Measurements from ENCODE around the gene TRPM4.

The TRPM4 gene

DNA sequence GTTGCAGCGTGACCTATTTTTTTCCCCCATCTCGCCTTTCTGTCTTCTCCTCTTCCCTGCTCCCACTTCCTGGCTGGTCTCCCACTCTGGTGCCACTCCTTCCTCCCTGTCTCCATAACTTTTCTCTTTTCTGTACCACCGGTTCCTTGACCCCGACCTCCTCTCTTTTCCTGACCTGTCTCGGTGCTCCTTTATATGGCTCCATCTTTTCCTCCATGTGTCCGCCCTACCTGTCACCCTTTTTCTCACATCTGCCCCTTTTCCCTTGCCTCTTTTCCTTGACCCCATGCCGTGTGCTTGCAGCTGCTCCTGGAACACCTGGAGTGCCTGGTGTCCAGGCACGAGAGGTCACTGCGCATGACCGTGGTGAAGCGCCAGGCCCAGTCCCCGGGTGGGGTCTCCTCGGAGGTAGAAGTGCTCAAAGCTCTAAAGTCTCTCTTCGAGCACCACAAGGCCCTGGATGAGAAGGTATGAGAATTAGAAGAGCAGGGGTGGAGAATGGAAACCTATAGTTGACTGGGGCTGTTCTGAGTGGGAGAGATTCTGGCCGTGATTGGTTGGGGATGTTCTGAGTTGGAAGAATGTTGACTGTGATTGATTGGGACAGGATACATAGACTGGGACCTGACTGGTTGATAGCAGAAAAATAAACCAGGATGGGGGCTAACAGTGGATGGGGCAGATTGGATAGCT, 28.9 kb upstream of the TRPM4 start:
- Histone ChIP-seq H3K4me3 (ENCODE audit: low read length) (peak overlapping the region; percentile 87), H3K9me3 (ENCODE audit: insufficient read depth, low read depth, low read length) (no peaks in the 10 kb centered on the region), H3K4me1 (ENCODE audit: insufficient read depth, low read length) (no peaks in the 10 kb centered on the region), H3K36me3 (ENCODE audit: insufficient read depth, low read depth, low read length) (no peaks in the 10 kb centered on the region), H3K27me3 (ENCODE audit: insufficient read depth, low read length) (no peaks in the 10 kb centered on the region), H3K27ac (ENCODE audit: low read length) (no peak overlapping the region), H3K9ac (ENCODE audit: low read depth, low read length) (peak overlapping the region; percentile 62; the same call in 1 of the 2 replicates)

GRCh38 chr19:49129238-49129583, 28.4 kb upstream of the TRPM4 start:
- H3K4me1 ChIP-seq (ENCODE audit: insufficient read depth, low read length): no peaks in the 10 kb centered on the region
- peaks cover under 1% of the 10 kb centered on the region; the same call in 1 of the 2 replicates for H3K36me3 ChIP-seq (ENCODE audit: insufficient read depth, low read depth, low read length)
- H3K9me3 ChIP-seq (ENCODE audit: insufficient read depth, low read depth, low read length): no peaks in the 10 kb centered on the region
- H3K9ac ChIP-seq (ENCODE audit: low read depth, low read length): no peak overlapping the region
- H3K27ac ChIP-seq (ENCODE audit: low read length): no peak overlapping the region
- H3K27me3 ChIP-seq (ENCODE audit: insufficient read depth, low read length): no peaks in the 10 kb centered on the region
- peak overlapping the region; percentile 87; the same call in 1 of the 2 replicates for H3K4me3 ChIP-seq (ENCODE audit: low read length)

DNA sequence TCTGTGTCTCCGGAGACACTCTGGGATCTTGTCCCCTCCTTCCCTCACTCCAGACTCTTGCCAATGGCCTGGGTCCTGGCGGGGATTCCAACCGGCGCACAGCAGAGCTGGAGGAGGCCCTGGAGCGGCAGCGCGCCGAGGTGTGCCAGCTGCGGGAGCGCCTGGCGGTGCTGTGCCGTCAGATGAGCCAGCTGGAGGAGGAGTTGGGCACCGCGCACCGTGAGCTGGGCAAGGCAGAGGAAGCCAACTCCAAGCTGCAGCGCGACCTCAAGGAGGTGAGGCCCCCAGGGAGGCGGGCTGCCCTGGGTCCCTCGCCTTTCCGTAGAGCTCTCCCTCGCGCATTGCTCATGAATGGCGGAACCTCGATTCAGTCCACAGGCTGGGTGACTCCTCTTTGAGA, 27.3 kb upstream of the TRPM4 start:
- Histone ChIP-seq H3K4me1 (ENCODE audit: insufficient read depth, low read length) (no peaks in the 10 kb centered on the region), H3K9ac (ENCODE audit: low read depth, low read length) (no peak overlapping the region), H3K27ac (ENCODE audit: low read length) (no peak overlapping the region), H3K9me3 (ENCODE audit: insufficient read depth, low read depth, low read length) (no peaks in the 10 kb centered on the region), H3K4me3 (ENCODE audit: low read length) (no peak overlapping the region), H3K36me3 (ENCODE audit: insufficient read depth, low read depth, low read length) (peaks cover 5% of the 10 kb centered on the region), H3K27me3 (ENCODE audit: insufficient read depth, low read length) (no peaks in the 10 kb centered on the region)

DNA sequence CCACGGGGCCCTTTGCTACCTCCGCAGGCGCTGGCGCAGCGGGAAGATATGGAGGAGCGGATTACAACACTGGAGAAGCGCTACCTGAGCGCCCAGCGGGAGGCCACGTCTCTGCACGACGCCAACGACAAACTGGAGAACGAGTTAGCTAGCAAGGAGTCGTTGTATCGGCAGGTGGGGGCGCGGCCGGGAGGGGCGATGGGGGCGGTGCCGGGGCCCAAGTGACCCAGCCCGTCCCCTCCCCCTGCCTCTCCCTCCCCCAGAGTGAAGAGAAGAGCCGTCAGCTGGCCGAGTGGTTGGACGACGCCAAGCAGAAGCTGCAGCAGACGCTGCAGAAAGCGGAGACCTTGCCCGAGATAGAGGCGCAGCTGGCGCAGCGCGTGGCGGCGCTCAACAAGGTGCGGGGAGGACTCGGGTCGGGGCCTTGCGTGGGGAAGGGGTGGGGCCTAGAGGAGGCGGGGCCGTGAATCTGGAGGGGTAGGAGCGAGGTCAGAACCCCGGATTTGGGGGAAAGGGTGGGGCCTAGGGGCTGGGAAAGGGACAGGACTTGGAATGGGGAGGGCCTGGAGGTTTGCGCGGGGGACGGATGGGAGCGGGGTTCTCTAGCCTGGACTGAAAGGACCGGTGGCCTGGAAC, 24.5 kb upstream of the TRPM4 start:
- no peaks in the 10 kb centered on the region for H3K27me3 ChIP-seq (ENCODE audit: insufficient read depth, low read length)
- peaks cover 5% of the 10 kb centered on the region for H3K36me3 ChIP-seq (ENCODE audit: insufficient read depth, low read depth, low read length)
- H3K4me3 ChIP-seq (ENCODE audit: low read length): peak overlapping the region; percentile 43; the same call in 1 of the 2 replicates
- no peaks in the 10 kb centered on the region for H3K4me1 ChIP-seq (ENCODE audit: insufficient read depth, low read length)
- H3K9me3 ChIP-seq (ENCODE audit: insufficient read depth, low read depth, low read length): no peaks in the 10 kb centered on the region
- no peak overlapping the region for H3K27ac ChIP-seq (ENCODE audit: low read length)
- no peak overlapping the region for H3K9ac ChIP-seq (ENCODE audit: low read depth, low read length)

- no peaks in the 10 kb centered on the region for H3K9me3 ChIP-seq (ENCODE audit: insufficient read depth, low read depth, low read length)
- H3K9ac ChIP-seq (ENCODE audit: low read depth, low read length): no peak overlapping the region
- H3K27ac ChIP-seq (ENCODE audit: low read length): no peak overlapping the region
- H3K4me3 ChIP-seq (ENCODE audit: low read length): peak overlapping the region; percentile 43; the same call in 1 of the 2 replicates
- H3K27me3 ChIP-seq (ENCODE audit: insufficient read depth, low read length): no peaks in the 10 kb centered on the region
- H3K4me1 ChIP-seq (ENCODE audit: insufficient read depth, low read length): no peaks in the 10 kb centered on the region
- H3K36me3 ChIP-seq (ENCODE audit: insufficient read depth, low read depth, low read length): peaks cover 5% of the 10 kb centered on the region
Observed at GRCh38 chr19:49133621-49134454, 23.8 kb upstream of the TRPM4 start.

GRCh38 chr19:49135686-49136085, 21.9 kb upstream of the TRPM4 start:
- Histone ChIP-seq H3K9me3 (ENCODE audit: insufficient read depth, low read depth, low read length) (no peaks in the 10 kb centered on the region), H3K36me3 (ENCODE audit: insufficient read depth, low read depth, low read length) (peaks cover 5% of the 10 kb centered on the region), H3K9ac (ENCODE audit: low read depth, low read length) (no peak overlapping the region), H3K4me1 (ENCODE audit: insufficient read depth, low read length) (no peaks in the 10 kb centered on the region), H3K4me3 (ENCODE audit: low read length) (no peak overlapping the region), H3K27ac (ENCODE audit: low read length) (no peak overlapping the region), H3K27me3 (ENCODE audit: insufficient read depth, low read length) (no peaks in the 10 kb centered on the region)

- H3K27ac ChIP-seq (ENCODE audit: low read length): no peak overlapping the region
- H3K27me3 ChIP-seq (ENCODE audit: insufficient read depth, low read length): no peaks in the 10 kb centered on the region
- no peak overlapping the region for H3K4me3 ChIP-seq (ENCODE audit: low read length)
- peaks cover 5% of the 10 kb centered on the region for H3K36me3 ChIP-seq (ENCODE audit: insufficient read depth, low read depth, low read length)
- no peaks in the 10 kb centered on the region for H3K4me1 ChIP-seq (ENCODE audit: insufficient read depth, low read length)
- no peaks in the 10 kb centered on the region for H3K9me3 ChIP-seq (ENCODE audit: insufficient read depth, low read depth, low read length)
- no peak overlapping the region for H3K9ac ChIP-seq (ENCODE audit: low read depth, low read length)
Observed at GRCh38 chr19:49136771-49137171, 20.8 kb upstream of the TRPM4 start.

- Histone ChIP-seq H3K9ac (ENCODE audit: low read depth, low read length) (no peak overlapping the region), H3K27me3 (ENCODE audit: insufficient read depth, low read length) (no peaks in the 10 kb centered on the region)
Observed at GRCh38 chr19:49140951-49141350, 16.6 kb upstream of the TRPM4 start.

GRCh38 chr19:49141352-49141751, 16.2 kb upstream of the TRPM4 start:
- Histone ChIP-seq H3K36me3 (ENCODE audit: insufficient read depth, low read depth, low read length) (no peaks in the 10 kb centered on the region), H3K4me3 (ENCODE audit: low read length) (no peak overlapping the region), H3K27ac (ENCODE audit: low read length) (no peak overlapping the region), H3K9me3 (ENCODE audit: insufficient read depth, low read depth, low read length) (no peaks in the 10 kb centered on the region), H3K9ac (ENCODE audit: low read depth, low read length) (no peak overlapping the region), H3K27me3 (ENCODE audit: insufficient read depth, low read length) (no peaks in the 10 kb centered on the region), H3K4me1 (ENCODE audit: insufficient read depth, low read length) (no peaks in the 10 kb centered on the region)

More at GRCh38 chr19:49140951-49141350, 16.6 kb upstream of the TRPM4 start:
- Histone ChIP-seq H3K27ac (ENCODE audit: low read length) (no peak overlapping the region), H3K36me3 (ENCODE audit: insufficient read depth, low read depth, low read length) (no peaks in the 10 kb centered on the region), H3K9me3 (ENCODE audit: insufficient read depth, low read depth, low read length) (no peaks in the 10 kb centered on the region), H3K4me3 (ENCODE audit: low read length) (no peak overlapping the region), H3K4me1 (ENCODE audit: insufficient read depth, low read length) (no peaks in the 10 kb centered on the region)

DNA sequence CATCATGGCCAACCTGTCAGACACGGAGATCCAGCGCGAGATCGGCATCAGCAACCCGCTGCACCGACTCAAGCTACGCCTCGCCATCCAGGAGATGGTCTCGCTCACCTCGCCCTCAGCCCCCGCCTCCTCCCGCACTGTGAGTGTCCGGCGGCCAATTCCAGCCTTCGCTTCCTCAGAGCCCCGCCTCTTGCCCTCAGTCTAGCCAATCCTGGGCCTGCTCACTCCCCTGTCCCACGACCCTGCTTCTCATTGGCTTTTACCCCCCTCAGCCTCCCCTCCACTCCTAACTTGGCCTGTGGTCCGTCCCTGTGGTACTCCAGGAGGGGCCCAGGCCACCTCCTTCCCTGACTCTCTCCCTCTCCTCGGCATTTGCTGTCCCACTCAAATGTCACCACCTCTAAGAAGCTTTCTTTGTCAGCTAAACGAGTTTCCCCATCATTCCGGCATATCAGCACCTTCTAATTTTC, 14.7 kb upstream of the TRPM4 start:
- H3K27me3 ChIP-seq (ENCODE audit: insufficient read depth, low read length): no peaks in the 10 kb centered on the region
- no peaks in the 10 kb centered on the region for H3K36me3 ChIP-seq (ENCODE audit: insufficient read depth, low read depth, low read length)
- no peak overlapping the region for H3K27ac ChIP-seq (ENCODE audit: low read length)
- peak overlapping the region; percentile 18; the same call in 1 of the 2 replicates for H3K9ac ChIP-seq (ENCODE audit: low read depth, low read length)
- no peaks in the 10 kb centered on the region for H3K4me1 ChIP-seq (ENCODE audit: insufficient read depth, low read length)
- H3K4me3 ChIP-seq (ENCODE audit: low read length): peak overlapping the region; percentile 66
- no peaks in the 10 kb centered on the region for H3K9me3 ChIP-seq (ENCODE audit: insufficient read depth, low read depth, low read length)

DNA sequence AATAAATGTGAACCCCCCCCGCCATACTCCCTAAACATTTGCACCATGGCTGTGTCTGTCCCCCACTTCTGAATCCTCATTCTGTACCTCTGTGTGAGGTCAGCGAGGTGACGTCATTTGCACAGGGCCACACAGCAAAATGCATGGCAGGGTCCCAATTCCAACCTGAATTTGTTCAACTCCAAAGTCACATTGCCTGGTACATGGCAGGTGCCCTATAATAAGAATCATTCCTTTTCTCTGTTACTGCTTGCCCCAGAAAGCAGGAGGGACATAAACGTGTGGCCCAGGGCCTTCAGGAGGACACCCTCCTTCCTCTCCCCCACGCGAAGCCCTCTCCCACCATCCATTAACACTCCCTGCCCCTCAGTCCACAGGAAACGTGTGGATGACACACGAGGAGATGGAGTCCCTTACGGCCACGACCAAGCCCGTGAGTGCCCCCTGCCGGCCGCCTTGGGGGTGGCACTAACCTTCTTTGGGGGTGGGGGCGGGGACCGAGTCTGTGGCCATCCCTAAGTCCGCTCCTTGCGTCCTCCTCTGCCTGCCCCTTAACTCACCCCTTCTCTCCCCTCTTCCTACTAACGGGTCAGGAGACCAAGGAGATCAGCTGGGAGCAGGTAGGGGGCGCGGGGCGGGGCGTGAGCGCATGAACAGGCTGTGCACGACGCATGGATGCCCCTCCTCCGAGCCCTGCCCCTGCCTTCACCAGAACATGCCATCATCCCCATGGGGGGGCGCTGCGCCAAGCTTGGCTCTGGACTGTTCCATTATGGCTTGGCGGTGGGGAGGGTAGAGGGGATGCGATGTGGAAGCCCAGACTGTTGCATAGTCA, 11.8 kb upstream of the TRPM4 start:
- peaks cover 4% of the 10 kb centered on the region for H3K4me1 ChIP-seq (ENCODE audit: insufficient read depth, low read length)
- H3K4me3 ChIP-seq (ENCODE audit: low read length): peak overlapping the region; percentile 73
- H3K9ac ChIP-seq (ENCODE audit: low read depth, low read length): peak overlapping the region; percentile 65; the same call in 1 of the 2 replicates

More for the DNA sequence above, 11.8 kb upstream of the TRPM4 start:
- Histone ChIP-seq H3K9me3 (ENCODE audit: insufficient read depth, low read depth, low read length) (no peaks in the 10 kb centered on the region), H3K27ac (ENCODE audit: low read length) (peak overlapping the region; percentile 18), H3K27me3 (ENCODE audit: insufficient read depth, low read length) (no peaks in the 10 kb centered on the region; the same call in 1 of the 2 replicates), H3K36me3 (ENCODE audit: insufficient read depth, low read depth, low read length) (no peaks in the 10 kb centered on the region)

Measured in iPS-20b (cell line).